Suppressor macrophage (primary cell): Measurements from ENCODE around the gene IDI2.
"Not testable (repeated sequence)": the region's sequence is repeated elsewhere in the genome, so short reads cannot be mapped to it uniquely, and the experiment has no call there.

Experiments used
- DNase-seq, 4 experiments: peaks; one replicate each; pipeline ENCODE4 v3.0.0-alpha.2; 2020 to 2022

The IDI2 gene

DNA sequence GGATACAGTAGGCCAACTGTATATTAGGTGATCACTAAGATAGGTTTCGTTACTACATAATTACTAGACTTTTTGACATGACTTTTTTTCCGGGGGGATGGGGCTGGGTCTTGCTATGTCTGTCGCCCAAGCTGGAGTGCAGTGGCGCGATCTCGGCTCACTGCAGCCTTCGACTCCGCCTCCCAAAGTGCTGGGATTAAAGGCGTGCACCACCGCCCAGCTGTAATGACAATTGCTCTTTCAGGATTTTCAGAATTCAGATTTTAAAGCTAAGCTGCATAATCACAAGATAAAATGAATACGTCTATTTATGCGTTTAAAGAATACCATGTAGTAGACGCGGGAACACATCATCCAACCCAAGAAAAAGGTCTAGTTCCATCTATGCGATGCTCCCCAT lies 22.3 kb upstream of the IDI2 start:
- peak; percentile 23 to 45 (median 34) for DNase-seq

DNA sequence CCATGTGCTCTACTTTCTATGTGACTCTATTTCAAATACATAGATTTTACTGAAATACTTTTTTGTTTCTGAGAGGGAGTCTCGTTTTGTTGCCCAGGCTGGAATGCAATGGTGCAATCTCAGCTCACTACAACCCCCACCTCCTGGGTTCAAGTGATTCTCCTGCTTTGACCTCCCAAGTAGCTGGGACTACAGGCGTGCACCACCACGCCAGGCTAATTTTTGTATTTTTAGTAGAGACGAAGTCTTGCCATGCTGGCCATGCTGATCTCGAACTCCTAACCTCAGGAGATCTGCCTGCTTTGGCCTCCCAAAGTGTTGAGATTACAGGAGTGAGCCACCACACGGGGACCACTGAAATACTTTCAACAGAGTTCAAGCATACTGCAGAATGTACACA lies 19.8 kb upstream of the IDI2 start:
- DNase-seq: no peak

DNA sequence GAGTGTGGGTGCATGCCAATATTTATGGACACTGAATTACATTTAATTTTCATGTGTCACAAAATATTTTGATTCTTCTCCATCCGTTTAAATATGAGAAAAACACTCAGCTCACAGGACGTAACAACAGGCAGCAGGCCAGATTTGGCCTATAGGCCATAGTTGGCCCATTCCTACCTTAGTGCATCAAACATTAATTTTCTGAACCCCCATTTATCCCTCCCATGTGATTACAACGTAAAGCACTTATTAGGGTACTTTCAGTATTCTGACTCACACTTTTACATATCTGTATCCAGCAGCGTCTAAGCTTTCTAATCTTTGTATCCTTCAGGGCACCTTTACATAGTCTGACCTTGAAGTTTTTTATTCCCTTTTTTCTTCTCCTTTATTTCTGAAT lies 19.3 kb upstream of the IDI2 start:
- no peak for DNase-seq

DNA sequence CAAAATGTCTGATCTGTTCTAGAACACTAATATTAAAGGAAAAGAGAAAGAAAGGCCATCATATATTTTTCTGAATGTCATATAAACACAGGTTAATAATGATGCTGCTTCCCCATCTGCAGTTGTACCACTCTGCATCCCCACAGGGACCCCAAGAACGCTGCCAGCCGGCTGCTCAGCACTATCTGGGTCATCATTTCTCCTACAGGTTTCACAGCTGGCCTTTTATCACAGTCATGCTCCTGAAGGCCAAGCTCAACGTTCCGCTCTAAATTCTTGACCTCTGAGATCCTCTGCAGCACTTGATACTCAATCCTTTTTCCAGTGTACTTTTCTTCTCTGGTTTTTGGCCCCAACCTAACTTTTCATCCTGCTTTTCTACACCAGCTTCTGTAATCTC lies 18.5 kb upstream of the IDI2 start:
- DNase-seq: no peak

DNA sequence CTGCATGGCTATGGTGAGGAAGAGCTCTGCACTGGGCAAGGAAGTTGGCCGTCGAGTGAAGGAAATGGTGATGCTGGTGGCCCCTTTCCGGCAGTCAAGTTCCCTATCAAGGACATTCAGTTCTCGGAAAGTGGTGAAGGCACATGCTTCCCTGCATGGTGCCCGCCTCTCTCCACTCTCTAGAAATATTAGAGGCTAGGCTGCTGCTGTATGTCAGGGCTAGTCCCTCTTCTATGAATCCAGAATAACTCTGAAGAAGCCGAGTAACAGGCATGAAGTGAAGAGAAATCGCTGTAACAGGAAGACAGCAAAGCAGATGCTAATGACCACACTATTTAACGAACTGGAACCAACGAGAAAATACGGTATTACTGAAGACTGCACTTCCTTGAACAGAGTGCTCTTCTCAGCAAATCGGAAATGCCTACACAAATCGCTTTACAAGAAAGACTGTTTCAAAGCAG lies 17.9 kb upstream of the IDI2 start:
- peak; percentile 70 to 79 (median 76) for DNase-seq

DNA sequence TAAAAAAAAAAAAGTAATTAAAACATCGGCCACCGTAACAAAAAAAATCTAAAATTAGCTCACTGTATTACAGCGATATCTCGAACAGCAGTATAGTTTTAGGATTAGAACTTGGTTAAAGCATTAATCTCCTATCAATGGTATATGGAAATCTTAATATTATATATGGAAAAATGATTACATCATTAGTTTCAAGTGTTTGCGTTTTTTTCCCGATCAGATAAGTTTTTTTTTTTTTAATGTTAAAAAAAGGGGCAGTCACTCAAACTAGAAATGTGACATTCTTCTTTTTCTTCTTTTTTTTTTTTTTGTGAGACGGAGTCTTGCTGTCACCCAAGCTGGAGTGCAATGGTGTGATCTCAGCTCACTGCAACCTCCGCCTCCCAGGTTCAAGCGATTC lies 15.9 kb upstream of the IDI2 start:
- DNase-seq: no peak

DNA sequence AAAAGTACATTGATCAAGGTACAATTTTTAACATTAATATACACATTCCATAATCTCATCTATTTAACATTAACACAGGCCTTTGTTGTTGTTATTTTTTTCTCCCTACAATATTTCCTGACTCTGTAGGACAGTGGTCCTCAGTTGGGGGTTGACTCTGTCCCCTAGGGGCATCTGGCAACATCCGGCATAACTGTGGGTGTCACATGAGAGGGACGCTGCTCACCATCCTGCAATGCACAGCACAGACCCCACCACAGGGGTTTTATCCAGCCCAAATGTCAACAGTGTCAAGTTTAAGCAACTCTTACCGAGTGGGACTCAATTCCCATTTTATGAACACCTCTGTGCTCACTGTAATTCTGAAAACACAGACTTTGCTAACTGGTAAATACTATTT lies 14.5 kb upstream of the IDI2 start:
- DNase-seq: no peak

DNA sequence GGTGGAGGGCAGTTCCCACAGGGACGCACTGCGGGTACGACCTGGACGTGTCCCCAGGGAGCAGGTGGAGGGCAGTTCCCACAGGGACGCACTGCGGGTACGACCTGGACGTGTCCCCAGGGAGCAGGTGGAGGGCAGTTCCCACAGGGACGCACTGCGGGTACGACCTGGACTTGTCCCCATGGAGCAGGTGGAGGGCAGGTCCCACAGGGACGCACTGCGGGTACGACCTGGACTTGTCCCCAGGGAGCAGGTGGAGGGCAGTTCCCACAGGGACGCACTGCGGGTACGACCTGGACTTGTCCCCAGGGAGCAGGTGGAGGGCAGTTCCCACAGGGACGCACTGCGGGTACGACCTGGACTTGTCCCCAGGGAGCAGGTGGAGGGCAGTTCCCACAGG lies 13.1 kb upstream of the IDI2 start:
- not testable (repeated sequence) for DNase-seq

DNA sequence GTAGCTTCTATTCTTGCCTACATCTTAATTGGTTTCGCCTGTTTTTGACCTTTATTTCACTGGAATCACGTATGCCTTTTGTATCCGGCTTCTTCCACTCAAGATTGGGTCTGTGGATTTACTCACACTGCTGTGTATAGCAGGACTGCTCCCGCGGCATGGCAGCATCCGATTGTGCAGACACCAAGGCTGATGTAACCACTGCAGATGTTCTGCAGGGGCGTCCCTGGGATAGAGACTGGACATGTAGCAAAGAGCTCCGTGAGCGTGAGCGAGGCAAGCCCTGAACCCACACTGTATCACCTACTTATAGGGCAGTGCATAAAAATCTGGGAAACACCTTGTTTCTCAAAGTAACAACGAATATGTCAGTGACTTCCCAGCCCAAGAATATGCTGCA lies 11.4 kb upstream of the IDI2 start:
- DNase-seq: no peak

DNA sequence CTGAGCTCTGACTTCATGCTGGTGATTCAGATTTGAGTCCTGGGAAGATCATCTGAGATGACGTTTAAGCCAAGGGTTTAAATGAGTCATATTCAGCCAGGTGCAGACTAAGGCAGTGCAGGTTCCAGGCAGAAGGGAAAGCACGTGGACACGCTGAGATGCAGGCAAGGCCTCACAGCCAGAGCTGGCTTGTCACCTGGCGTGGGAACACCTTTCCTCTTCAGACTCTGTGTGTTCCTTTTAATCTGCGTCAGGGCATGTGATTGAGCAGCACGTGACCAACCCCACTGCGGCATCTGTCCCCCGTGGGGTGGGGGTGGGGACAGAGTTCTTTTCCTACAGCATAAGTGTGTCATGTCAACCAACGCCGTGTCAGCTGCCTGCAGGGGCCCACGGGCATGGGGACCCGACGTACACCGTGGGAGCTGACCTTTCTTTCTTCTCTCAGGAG lies 10.7 kb upstream of the IDI2 start:
- DNase-seq: no peak

DNA sequence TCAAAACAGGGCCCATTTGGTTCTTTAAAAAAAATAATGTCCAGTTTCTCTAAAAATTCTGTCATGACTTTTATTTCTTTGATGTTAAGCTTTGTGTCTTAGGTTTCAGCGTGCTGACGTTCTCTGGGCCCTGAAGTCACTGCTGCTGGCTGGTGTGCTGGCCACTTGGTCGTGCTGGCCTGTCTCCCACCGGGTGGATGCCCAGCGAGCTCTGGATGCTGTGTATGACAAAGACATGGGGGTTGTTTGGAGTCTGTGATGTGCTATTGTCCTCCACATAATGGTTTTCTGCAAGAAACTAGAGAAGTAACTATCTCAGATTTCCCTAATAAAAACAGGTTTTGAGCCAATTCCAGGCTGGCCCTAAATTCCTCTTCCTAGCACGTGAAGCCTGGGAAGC lies 9.5 kb upstream of the IDI2 start:
- no peak for DNase-seq

DNA sequence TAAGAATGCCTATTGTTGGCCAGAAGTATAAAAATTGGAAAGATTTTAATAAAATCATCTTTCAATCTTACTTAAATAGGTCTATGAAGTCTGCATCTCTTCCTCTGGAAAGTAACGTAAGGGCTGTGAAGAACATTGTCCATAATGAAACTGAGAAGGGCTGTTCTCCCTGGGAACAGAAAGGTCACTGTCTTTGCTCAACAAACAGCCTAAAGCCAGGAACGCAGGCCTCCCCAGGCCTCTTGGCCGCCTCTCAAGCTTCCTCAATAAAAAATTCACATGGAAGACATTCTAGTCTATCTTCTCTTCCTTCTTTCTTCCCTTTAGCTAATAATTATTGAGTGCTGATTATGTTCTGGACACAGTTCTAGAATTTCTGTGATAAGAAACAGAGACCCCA lies 9.1 kb upstream of the IDI2 start:
- DNase-seq: no peak

DNA sequence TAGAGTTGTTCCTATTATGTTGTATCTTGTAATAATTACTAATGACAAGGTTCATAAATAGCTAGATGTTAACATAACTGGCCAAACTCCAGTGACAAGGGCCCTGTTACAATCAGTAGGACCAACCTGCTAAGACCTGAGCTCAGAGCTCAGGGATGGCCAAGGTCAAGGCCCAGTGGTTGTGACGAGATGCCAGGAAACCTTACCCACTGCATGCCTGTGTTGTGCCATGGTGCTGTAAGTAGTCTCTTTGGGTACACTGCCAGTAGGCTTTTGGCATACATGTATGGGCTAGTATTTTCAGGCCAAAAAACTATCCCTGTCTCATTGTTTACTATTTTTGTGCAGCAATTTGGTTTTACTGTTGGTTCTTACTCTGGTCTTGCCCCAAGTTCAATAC lies 7.9 kb upstream of the IDI2 start:
- DNase-seq: no peak

DNA sequence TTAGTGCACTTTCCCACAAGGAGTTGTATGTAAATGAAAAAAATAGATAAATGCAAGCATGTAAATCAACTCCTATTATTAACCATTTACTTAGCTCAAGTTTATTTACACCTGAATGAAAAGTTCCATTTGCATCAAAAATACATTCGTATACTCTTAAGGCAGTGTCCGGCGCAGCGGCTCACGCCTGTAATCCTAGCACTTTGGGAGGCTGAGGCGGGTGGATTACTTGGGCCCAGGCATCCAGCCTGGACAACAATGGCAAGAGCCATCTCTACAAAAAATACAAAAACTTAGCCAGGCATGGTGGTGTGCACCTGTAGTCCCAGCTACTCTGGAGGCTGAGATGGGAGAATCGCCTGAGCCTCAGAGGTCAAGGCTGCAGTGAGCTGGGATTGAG lies 4.2 kb upstream of the IDI2 start:
- no peak for DNase-seq

DNA sequence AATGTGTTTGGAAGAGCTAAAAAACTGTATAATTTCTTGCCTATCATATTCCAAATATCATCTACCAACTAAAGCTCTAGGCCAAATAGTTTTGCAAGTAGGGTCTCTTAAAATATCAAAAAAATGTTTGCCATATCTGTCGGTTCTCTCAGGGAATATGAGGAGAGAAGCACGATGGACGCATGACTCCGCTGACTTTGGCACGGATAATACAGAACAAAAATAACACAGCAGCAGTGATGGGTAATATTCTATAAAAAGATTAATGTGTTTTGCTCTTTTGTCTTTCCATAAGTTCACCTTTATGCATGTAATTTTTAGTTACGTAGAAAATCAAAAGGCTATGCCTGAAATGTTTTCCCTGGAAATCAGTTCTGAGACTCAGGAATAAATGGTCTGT lies 919 bp upstream of the IDI2 start:
- DNase-seq: no peak

DNA sequence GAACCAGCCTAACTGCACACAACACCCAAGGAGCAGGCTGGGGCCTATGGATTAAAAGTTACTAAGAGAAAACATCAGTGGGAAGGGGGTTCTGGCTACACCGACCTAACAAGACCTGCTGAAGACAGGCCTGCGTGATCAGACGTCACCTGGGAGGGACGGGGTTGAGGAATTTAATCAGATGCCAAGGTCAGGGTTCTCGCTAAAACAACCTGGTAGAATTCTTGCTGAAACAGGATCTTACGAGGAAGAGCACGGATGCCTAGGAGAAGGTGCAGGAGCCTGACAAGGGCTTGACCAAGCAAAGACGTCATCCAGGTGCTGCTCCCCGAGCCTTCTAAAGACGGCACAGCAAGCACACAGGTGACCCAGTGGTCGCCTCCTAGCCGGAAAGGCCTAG lies 1.6 kb downstream of the IDI2 start:
- no peak for DNase-seq

DNA sequence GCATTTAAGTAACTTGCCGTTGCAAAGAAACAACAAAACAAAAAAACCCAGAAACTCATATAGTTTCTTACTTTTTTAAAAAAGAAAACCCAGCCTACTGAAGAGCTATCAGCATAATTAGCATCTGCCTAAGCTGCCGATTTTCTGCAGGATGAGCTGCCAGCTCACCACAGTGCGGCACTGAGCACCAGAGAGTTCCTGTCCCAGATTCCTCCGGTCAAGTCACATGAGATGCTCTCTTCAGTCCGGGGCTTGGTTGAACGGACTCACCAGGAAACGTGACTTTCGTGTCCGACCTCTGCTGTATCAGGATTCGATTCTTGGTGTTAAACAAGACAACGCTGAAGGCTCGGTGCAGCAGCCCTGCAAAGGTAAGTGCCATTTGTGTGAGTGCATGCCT lies 3.2 kb downstream of the IDI2 start:
- no peak for DNase-seq

DNA sequence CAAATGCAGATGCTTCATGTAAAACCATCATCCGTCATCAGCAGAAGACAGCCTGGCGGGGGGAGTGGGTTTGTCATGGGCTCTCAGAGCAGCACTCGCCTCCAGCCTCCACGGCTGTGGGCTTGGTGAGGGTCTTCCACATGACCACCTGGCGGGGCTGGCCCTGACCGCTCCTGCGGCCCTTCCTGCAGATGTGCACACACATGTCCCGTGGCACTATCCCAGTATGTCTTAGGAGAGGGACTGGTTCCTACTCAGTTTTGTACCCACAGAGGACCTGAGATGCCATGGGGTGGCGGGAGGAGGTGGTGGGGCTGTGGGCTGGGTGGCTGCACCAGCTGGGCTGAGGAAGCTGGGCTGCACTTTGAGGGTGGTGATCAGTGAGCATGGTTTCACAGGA lies 4.7 kb downstream of the IDI2 start:
- no peak for DNase-seq

DNA sequence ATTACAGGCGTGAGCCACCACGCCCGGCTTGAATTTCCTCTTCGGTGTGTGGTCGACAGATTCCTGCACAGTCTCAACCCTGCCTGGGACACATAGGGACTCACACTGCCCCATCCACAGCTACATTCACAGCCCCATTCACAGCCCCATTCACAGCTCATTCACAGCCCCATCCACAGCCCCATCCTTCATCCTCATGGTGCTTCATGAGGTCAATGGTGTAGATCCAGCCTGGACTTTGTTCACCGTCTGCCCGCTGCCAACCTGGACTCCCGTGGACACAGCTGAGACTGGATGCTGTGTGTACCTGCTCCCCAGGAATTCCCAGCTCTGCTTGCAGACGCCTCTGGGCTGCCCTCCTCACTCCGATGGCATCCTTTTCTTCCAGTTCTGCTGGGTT lies 5.2 kb downstream of the IDI2 start:
- DNase-seq: no peak

DNA sequence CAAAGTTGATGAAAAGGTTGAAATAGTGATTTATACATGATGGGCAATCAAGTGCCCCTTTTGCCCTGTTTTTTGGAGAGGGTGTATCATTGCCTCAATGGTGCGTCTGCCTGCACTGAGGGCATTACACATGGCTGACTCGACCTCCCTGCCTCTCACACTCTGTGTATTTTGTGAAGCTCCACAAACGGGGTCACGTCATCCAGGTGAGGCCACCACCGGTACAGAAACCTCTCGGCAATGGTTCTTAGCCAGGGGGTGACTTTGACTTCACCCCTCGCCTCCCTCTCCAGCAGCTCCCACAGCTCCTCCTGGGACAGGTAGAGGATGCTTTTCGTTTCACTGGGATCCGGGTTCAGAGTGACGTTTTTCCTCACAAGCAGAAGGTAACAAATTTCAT lies 6.3 kb downstream of the IDI2 start:
- DNase-seq: no peak

DNA sequence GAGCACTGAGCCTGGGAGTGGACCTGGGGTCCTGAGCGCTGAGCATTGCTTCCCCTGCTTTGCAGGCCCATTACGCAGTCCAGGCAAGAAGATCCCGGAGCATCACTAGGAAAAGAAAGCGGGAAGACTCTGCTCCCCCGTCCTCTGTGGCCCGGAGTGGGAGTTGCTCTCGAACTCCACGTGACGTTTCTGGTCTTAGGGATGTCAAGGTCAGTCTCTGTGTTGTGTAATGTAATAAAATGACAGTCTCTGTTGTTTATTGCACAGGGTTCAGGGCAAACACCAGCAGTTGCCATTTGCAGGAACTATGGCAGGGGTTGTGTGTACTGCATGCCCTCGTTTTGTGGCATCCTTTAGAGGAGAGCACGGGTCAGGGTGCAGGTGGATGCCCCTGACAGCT lies 10.0 kb downstream of the IDI2 start:
- no peak for DNase-seq

DNA sequence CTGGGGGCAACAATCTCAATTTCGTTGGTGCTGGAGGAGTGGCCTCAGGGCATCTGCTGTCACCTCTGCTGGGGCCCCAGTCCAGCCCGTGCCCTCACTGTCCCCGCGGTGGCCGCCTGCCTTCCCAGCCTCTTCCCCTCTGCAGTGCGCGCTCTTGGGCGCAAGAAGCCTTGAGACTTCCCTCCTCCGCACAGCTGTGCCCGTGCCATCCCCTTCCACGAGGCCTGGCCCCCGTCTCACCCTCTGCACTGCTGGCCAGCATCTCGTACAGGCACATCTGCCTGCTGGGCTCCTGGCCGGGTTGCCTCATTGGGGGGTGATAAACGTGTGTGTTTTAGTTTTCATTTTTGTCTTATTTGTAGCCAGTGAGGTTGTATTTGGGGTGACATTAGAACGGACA lies 14.0 kb downstream of the IDI2 start:
- DNase-seq: no peak

DNA sequence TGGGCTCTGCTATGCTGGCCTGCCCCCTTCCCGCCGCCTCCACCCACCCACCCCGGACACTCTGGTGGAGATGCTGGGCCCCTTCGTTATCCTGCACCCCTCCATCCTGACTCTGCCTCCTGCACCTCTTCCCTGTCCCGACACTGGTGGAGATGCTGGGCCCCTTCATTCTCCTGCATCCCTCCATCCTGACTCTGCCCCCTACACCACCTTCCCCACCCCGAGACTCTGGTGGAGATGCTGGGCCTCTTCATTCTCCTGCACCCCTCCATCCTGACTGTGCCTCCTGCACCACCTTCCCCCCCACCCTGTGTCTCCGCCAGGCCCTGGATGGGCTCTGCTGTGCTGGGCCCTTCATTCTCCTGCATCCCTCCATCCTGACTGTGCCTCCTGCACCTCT lies 15.0 kb downstream of the IDI2 start:
- DNase-seq: no peak

DNA sequence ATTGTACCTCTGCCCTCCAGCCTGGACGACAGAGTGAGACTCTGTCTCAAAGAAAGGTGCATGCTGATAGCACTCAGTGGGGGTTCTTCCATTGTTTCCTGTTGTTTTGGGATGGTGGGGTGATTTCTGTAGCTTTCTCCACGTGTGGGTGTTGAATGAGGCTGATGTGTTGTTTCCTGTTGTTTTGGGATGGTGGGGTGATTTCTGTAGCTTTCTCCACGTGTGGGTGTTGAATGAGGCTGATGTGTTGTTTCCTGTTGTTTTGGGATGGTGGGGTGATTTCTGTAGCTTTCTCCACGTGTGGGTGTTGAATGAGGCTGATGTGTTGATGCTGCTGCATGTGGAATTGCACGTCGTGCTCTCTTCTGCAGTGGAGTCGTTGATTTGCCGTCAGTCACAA lies 15.7 kb downstream of the IDI2 start:
- peak in 1 of 4 experiments; percentile 11 for DNase-seq

DNA sequence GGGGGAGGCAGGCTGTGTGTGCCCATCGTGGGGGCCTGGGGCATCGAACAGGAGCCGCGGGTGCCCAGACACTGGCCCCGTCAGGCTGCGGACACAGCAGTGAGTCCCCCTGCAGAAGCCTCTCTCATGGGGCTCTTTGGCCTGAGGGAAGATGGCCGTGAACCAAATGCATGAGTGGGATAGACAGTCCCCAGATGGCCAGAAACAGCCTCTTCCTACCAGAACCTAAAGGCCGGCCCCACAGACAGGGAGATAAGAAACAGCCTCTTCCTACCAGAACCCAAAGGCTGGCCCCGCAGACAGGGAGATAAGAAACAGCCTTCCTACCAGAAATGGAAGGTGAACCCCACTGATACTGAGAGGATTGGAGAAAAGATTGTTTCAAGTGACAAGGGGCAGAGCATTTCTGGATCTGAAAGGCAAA lies 16.6 kb downstream of the IDI2 start:
- DNase-seq: no peak

DNA sequence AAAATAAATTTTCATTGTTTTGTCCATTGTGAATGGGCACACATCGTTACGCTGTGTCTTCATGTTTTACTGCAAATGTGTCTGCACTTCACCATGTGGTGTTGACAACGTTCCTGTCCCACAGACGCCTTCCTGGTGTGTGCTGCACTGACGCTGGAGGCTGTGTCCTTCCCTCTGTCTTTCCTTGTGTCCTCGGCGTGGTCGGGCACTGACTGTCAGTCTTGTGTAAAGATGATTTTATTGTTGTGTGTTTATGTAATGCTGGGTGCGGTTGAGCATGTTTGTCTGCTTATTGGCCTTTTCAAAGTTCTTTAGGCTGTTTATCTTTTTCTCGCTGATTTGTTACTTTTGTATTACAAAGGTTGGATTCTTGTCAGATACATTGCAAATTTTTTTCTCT lies 18.1 kb downstream of the IDI2 start:
- DNase-seq: no peak
